Keratinocyte (primary cell): ENCODE measurements around the gene KARS1. TPM values are rescaled to one million over a fixed set of nuclear protein-coding genes. Genes with fewer than 3 reads are reported as not detected.

Experiments used
- DNase-seq: peaks from one replicate; pipeline ENCODE4 v3.0.0-alpha.2; 2011; ENCODE audit warnings: low read depth, missing footprints, low spot score
- FAIRE-seq: peaks from 2 replicates; lab custom pipeline; 2011; peaks lifted over from hg19 to GRCh38; lab: Jason Lieb, UNC
- H2AFZ ChIP-seq: 2 replicates; pipeline ENCODE4 v1.6.0; 2012; ENCODE audit warnings: low read length, control low read depth, inconsistent platforms; ENCODE audit not compliant: control insufficient read depth
- H3K27ac ChIP-seq: 2 replicates; pipeline ENCODE4 v1.5.1; 2011; ENCODE audit warnings: low read length; ENCODE audit not compliant: control insufficient read depth, insufficient read depth
- H3K27me3 ChIP-seq: 3 replicates; pipeline ENCODE4 v1.6.0; 2011; ENCODE audit warnings: low read length; ENCODE audit not compliant: control insufficient read depth, insufficient read depth; ENCODE audit errors: extremely low read depth
- H3K36me3 ChIP-seq, 2 experiments: 2 replicates in 1 of 2; 3 replicates in 1 of 2; pipeline ENCODE4 v1.5.1; 2011; ENCODE audit warnings: low read length in 2 of 2, mild to moderate bottlenecking in 1 of 2; ENCODE audit not compliant: control insufficient read depth in 2 of 2, insufficient read depth in 2 of 2; ENCODE audit errors: extremely low read depth in 1 of 2
- H3K4me1 ChIP-seq: 3 replicates; pipeline ENCODE4 v1.5.1; 2011; ENCODE audit warnings: low read length; ENCODE audit not compliant: control insufficient read depth, insufficient read depth; ENCODE audit errors: extremely low read depth
- H3K4me2 ChIP-seq: 3 replicates; pipeline ENCODE4 v1.6.0; 2011; ENCODE audit warnings: low read depth, low read length; ENCODE audit not compliant: control insufficient read depth, insufficient read depth; ENCODE audit errors: extremely low read depth
- H3K4me3 ChIP-seq, 3 experiments: fragments of 200-600 bp in 1 of 3; sonication (generic) in 1 of 3; 2 replicates in 2 of 3; 3 replicates in 1 of 3; pipeline ENCODE4 v1.5.1; 2011 to 2016; ENCODE audit warnings: low read length in 3 of 3, mild to moderate bottlenecking in 3 of 3, control low read depth in 2 of 3, inconsistent platforms in 1 of 3, low read depth in 1 of 3, mixed read lengths in 1 of 3, mixed run types in 1 of 3, moderate library complexity in 1 of 3; ENCODE audit not compliant: control insufficient read depth in 2 of 3, insufficient read depth in 2 of 3; ENCODE audit errors: extremely low read depth in 1 of 3
- H3K79me2 ChIP-seq: 2 replicates; pipeline ENCODE4 v1.6.0; 2012; ENCODE audit warnings: low read length; ENCODE audit not compliant: control insufficient read depth, insufficient read depth
- H3K9ac ChIP-seq: 3 replicates; pipeline ENCODE4 v1.6.0; 2011; ENCODE audit warnings: low read length; ENCODE audit not compliant: control insufficient read depth, insufficient read depth; ENCODE audit errors: extremely low read depth
- H3K9me1 ChIP-seq: 3 replicates; pipeline ENCODE4 v1.6.0; 2011; ENCODE audit warnings: low read length; ENCODE audit not compliant: control insufficient read depth, insufficient read depth; ENCODE audit errors: extremely low read depth
- H3K9me3 ChIP-seq: 2 replicates; pipeline ENCODE4 v1.5.1; 2012; ENCODE audit warnings: low read depth, low read length; ENCODE audit not compliant: control insufficient read depth
- H4K20me1 ChIP-seq: 3 replicates; pipeline ENCODE4 v1.6.0; 2011; ENCODE audit warnings: low read length; ENCODE audit not compliant: control insufficient read depth, insufficient read depth; ENCODE audit errors: extremely low read depth
- EZH2 ChIP-seq: IDR thresholded peaks from one replicate; pipeline ENCODE4 v1.6.1; 2012; ENCODE audit warnings: inconsistent platforms, mild to moderate bottlenecking, low read length, moderate library complexity
- dilution Hi-C: fragments of 300-500 bp; cut with MboI; formaldehyde crosslinking; loops from one replicate; pipeline ENCODE4 v1.7.0; 2020; ENCODE audit warnings: low sequenced_read_pairs; ENCODE audit not compliant: extremely low pct_ligation_motif_present
- polyA plus RNA-seq, 5 experiments: library from polyadenylated mRNA; depleted of rRNA in 3 of 5; stranded (reverse) in 3 of 5; stranded (forward) in 1 of 5; unstranded in 1 of 5; fragments of >200 nt; gene quantifications; 1 replicate in 1 of 5; 2 replicates in 3 of 5; 3 replicates in 1 of 5; pipeline versions ENCODE4 v1.2.1 to v1.2.3, GENCODE V29; 2011 to 2012; ENCODE audit warnings: missing spikeins in 2 of 5, low read depth in 1 of 5, low replicate concordance in 1 of 5
- TF ChIP-seq, protein P1 (sequence below), 3 experiments: IDR thresholded peaks in 1 of 3; conservative IDR thresholded peaks in 1 of 3; optimal IDR thresholded peaks in 1 of 3; 2 replicates in 2 of 3; 3 replicates in 1 of 3; pipeline versions ENCODE3 to v1.5.1; 2011; ENCODE audit warnings: low read length in 3 of 3, mild to moderate bottlenecking in 3 of 3, moderate library complexity in 2 of 3, control low read depth in 1 of 3, inconsistent platforms in 1 of 3; ENCODE audit not compliant: insufficient read depth in 2 of 3; ENCODE audit errors: extremely low read depth in 1 of 3

Gene KARS1
- polyA plus RNA-seq, 1 donor (not counting 4 experiments of a cell fraction or from before 2014, with no cell fraction given): 206 TPM

DNA sequence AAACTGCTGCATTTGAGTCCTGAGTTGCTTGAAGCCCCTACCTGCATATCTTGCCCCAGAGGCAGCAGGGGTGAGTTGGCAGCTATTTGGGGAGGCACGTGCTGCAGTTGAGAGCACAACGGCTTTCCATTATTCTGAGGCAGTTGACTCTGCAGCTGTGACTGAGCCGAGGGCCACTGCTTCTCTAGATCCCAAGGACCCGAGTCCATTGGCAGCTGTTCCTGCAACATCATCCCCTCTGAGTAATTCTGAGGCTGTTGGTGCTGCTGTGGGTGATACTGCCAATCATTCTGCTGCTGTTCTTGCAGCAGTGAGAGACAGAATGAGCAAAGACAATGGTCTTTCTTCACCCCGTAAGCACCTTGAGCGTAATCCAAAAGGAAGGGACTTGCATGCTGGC lies 12.9 kb upstream of the KARS1 start:
- H3K79me2 ChIP-seq: peaks cover 3% of the 10 kb centered on the region
- DNase-seq (no peak), FAIRE-seq (no peak)
- H3K27me3 ChIP-seq: no peaks in the 10 kb centered on the region
- no peak overlapping the region for H3K27ac ChIP-seq
- H3K9me1 ChIP-seq: no peaks in the 10 kb centered on the region
- no peaks in the 10 kb centered on the region for H3K9me3 ChIP-seq
- dilution Hi-C loops: no loop called here
- no peak overlapping the region for H2AFZ ChIP-seq
- peaks cover 10 to 15% of the 10 kb centered on the region in 2 experiments for H3K36me3 ChIP-seq
- H4K20me1 ChIP-seq: no peaks in the 10 kb centered on the region
- H3K4me1 ChIP-seq: no peaks in the 10 kb centered on the region
- no peak overlapping the region for H3K4me2 ChIP-seq
- no peak for TF ChIP-seq EZH2
- TF ChIP-seq, protein P1, sequence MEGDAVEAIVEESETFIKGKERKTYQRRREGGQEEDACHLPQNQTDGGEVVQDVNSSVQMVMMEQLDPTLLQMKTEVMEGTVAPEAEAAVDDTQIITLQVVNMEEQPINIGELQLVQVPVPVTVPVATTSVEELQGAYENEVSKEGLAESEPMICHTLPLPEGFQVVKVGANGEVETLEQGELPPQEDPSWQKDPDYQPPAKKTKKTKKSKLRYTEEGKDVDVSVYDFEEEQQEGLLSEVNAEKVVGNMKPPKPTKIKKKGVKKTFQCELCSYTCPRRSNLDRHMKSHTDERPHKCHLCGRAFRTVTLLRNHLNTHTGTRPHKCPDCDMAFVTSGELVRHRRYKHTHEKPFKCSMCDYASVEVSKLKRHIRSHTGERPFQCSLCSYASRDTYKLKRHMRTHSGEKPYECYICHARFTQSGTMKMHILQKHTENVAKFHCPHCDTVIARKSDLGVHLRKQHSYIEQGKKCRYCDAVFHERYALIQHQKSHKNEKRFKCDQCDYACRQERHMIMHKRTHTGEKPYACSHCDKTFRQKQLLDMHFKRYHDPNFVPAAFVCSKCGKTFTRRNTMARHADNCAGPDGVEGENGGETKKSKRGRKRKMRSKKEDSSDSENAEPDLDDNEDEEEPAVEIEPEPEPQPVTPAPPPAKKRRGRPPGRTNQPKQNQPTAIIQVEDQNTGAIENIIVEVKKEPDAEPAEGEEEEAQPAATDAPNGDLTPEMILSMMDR (optimal IDR thresholded peaks at IDR 0.05 in 1 of 3, IDR thresholded peaks at IDR 0.05 in 1 of 3, conservative IDR thresholded peaks at IDR 0.05 in 1 of 3; ENCODE audit: extremely low read depth in 1 of 3, insufficient read depth in 2 of 3, low read length in 3 of 3): no peak
- no peak overlapping the region for H3K9ac ChIP-seq
- H3K4me3 ChIP-seq: no peak overlapping the region

DNA sequence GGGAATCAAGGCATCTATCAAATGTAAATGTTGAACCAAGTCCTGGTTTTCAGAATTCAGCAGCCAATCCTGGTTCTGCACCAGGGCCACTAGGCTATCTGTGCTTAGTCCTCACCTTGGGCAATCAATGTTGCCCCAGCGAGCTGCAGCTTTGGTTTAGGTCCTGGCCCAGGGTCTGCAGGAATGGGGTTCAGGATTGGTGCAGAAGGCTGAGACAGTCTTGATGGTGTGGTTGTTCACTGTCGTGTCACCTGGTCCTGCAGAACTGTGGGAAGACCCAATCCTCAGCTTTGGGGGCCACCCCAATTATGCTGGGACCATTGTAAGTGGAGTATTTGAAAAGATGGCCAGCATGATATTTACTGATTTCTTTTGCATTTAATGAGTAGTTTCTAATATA lies 10.7 kb upstream of the KARS1 start:
- H3K79me2 ChIP-seq: peaks cover 13% of the 10 kb centered on the region
- no peak overlapping the region for H2AFZ ChIP-seq
- H3K9me3 ChIP-seq: no peaks in the 10 kb centered on the region
- TF ChIP-seq, protein P1 (optimal IDR thresholded peaks at IDR 0.05 in 1 of 3, IDR thresholded peaks at IDR 0.05 in 1 of 3, conservative IDR thresholded peaks at IDR 0.05 in 1 of 3; ENCODE audit: extremely low read depth in 1 of 3, insufficient read depth in 2 of 3, low read length in 3 of 3): no peak
- TF ChIP-seq EZH2: no peak
- no peak for FAIRE-seq
- no peak overlapping the region for H3K4me2 ChIP-seq
- H3K27ac ChIP-seq: no peak overlapping the region
- no peaks in the 10 kb centered on the region for H3K27me3 ChIP-seq
- peaks cover 13 to 17% of the 10 kb centered on the region in 2 experiments for H3K36me3 ChIP-seq
- dilution Hi-C loops: no loop called here
- DNase-seq: no peak
- H4K20me1 ChIP-seq: no peaks in the 10 kb centered on the region
- H3K4me1 ChIP-seq: no peaks in the 10 kb centered on the region
- no peaks in the 10 kb centered on the region for H3K9me1 ChIP-seq
- no peak overlapping the region for H3K4me3 ChIP-seq
- H3K9ac ChIP-seq: no peak overlapping the region
